GM21825 (cell line): ENCODE data around the gene RIT2.
"Not testable (repeated sequence)": the region's sequence is repeated elsewhere in the genome, so short reads cannot be mapped to it uniquely, and the experiment has no call there.

Experiments used
- ATAC-seq: cut with Tn5 transposase; IDR thresholded peaks from one replicate; pipeline ENCODE4 v1.9.1; 2021; ENCODE audit warnings: mild to moderate bottlenecking, moderate library complexity; ENCODE audit not compliant: unreplicated experiment

Gene RIT2

GRCh38 chr18:42778445-42779042 lies 336.9 kb downstream of the RIT2 start:
- no peak for ATAC-seq

GRCh38 chr18:42778024-42778423 lies 337.5 kb downstream of the RIT2 start:
- ATAC-seq, result no peak

- ATAC-seq, result no peak
Observed at GRCh38 chr18:42773870-42774269, 341.6 kb downstream of the RIT2 start.

GRCh38 chr18:42771936-42772335 lies 343.5 kb downstream of the RIT2 start:
- ATAC-seq, result no peak

GRCh38 chr18:42765302-42765701 lies 350.2 kb downstream of the RIT2 start:
- no peak for ATAC-seq

- no peak for ATAC-seq
Observed at GRCh38 chr18:42760290-42760689, 355.2 kb downstream of the RIT2 start.

- no peak for ATAC-seq
Observed at GRCh38 chr18:42758852-42759251, 356.6 kb downstream of the RIT2 start.

- no peak for ATAC-seq
Observed at GRCh38 chr18:42756214-42756613, 359.3 kb downstream of the RIT2 start.

GRCh38 chr18:42752916-42753315 lies 362.6 kb downstream of the RIT2 start:
- ATAC-seq, result no peak

- no peak for ATAC-seq
Observed at GRCh38 chr18:42746794-42747193, 368.7 kb downstream of the RIT2 start.

- no peak for ATAC-seq
Observed at GRCh38 chr18:42745931-42746330, 369.6 kb downstream of the RIT2 start.

GRCh38 chr18:42745171-42745570 lies 370.3 kb downstream of the RIT2 start:
- no peak for ATAC-seq

- no peak for ATAC-seq
Observed at GRCh38 chr18:42743373-42744138, 371.9 kb downstream of the RIT2 start.

- ATAC-seq, result no peak
Observed at GRCh38 chr18:42742969-42743368, 372.5 kb downstream of the RIT2 start.

GRCh38 chr18:42742474-42742873 lies 373.0 kb downstream of the RIT2 start:
- no peak for ATAC-seq

GRCh38 chr18:42741805-42742347 lies 373.6 kb downstream of the RIT2 start:
- ATAC-seq, result not testable (repeated sequence)

GRCh38 chr18:42741299-42741698 lies 374.2 kb downstream of the RIT2 start:
- ATAC-seq, result not testable (repeated sequence)

- ATAC-seq, result no peak
Observed at GRCh38 chr18:42736074-42736473, 379.4 kb downstream of the RIT2 start.

- ATAC-seq, result no peak
Observed at GRCh38 chr18:42734520-42734919, 381.0 kb downstream of the RIT2 start.

GRCh38 chr18:42730272-42730671 lies 385.2 kb downstream of the RIT2 start:
- ATAC-seq, result no peak

- no peak for ATAC-seq
Observed at GRCh38 chr18:42719221-42719620, 396.3 kb downstream of the RIT2 start.

- no peak for ATAC-seq
Observed at GRCh38 chr18:42712065-42712464, 403.4 kb downstream of the RIT2 start.
